GM23338 (cell line): ENCODE data around the gene MIPEP. TPM values are rescaled to one million over a fixed set of nuclear protein-coding genes. Genes with fewer than 3 reads are reported as not detected.

Experiments used
- ATAC-seq: fragments of 200-7000 bp; cut with Tn5 transposase; 3 replicates; pipeline ENCODE4 v1.9.1; 2020
- DNase-seq: peaks from one replicate; pipeline ENCODE4 v3.0.0-alpha.2; 2015; ENCODE audit warnings: low spot score
- H2AFZ ChIP-seq: fragments of 200-600 bp; sonication (generic); 2 replicates; pipeline ENCODE4 v1.8.0; 2016; ENCODE audit warnings: antibody characterized with exemption, mild to moderate bottlenecking, moderate library complexity
- H3F3A ChIP-seq: fragments of 200-600 bp; sonication (generic); replicated peaks from 2 replicates; pipeline ENCODE4 v1.8.0; 2017; ENCODE audit warnings: antibody characterized with exemption, mixed run types, low read depth
- H3K27ac ChIP-seq: fragments of 200-600 bp; sonication (generic); 2 replicates; pipeline ENCODE4 v1.6.1; 2016; ENCODE audit warnings: low read depth
- H3K27me3 ChIP-seq: fragments of 200-600 bp; sonication (generic); 2 replicates; pipeline ENCODE4 v1.8.0; 2016; ENCODE audit warnings: mild to moderate bottlenecking, mixed run types, moderate library complexity; ENCODE audit not compliant: insufficient read depth
- H3K36me3 ChIP-seq: fragments of 200-600 bp; sonication (generic); 2 replicates; pipeline ENCODE4 v1.8.0; 2016; ENCODE audit warnings: mild to moderate bottlenecking; ENCODE audit not compliant: insufficient read depth
- H3K4me1 ChIP-seq: fragments of 200-600 bp; sonication (generic); 2 replicates; pipeline ENCODE4 v1.8.0; 2016; ENCODE audit warnings: mild to moderate bottlenecking, moderate library complexity; ENCODE audit not compliant: insufficient read depth
- H3K4me2 ChIP-seq: fragments of 200-600 bp; sonication (generic); 2 replicates; pipeline ENCODE4 v1.7.1; 2017; ENCODE audit warnings: mixed run types
- H3K4me3 ChIP-seq: fragments of 200-600 bp; sonication (generic); 2 replicates; pipeline ENCODE4 v1.6.1; 2016; ENCODE audit warnings: mixed run types
- H3K79me2 ChIP-seq: fragments of 200-600 bp; sonication (generic); replicated peaks from 2 replicates; pipeline ENCODE4 v1.8.0; 2017; ENCODE audit warnings: mild to moderate bottlenecking; ENCODE audit not compliant: insufficient read depth
- H3K9me2 ChIP-seq: fragments of 200-600 bp; sonication (generic); 2 replicates; pipeline ENCODE4 v1.8.0; 2017; ENCODE audit not compliant: insufficient read depth
- H4K20me1 ChIP-seq: fragments of 200-600 bp; sonication (generic); replicated peaks from 2 replicates; pipeline ENCODE4 v1.8.0; 2017; ENCODE audit warnings: mild to moderate bottlenecking; ENCODE audit not compliant: insufficient read depth
- H3K27ac Mint-ChIP-seq: 2 replicates; pipeline ENCODE4 v1.8.0; 2020; ENCODE audit warnings: inconsistent platforms, mild to moderate bottlenecking, moderate library complexity, mixed read lengths
- H3K27me3 Mint-ChIP-seq: 3 replicates; pipeline ENCODE4 v1.8.0; 2022; ENCODE audit warnings: low read depth, mild to moderate bottlenecking, moderate library complexity, mixed read lengths, inconsistent platforms; ENCODE audit not compliant: insufficient read depth, poor library complexity
- H3K36me3 Mint-ChIP-seq: 3 replicates; pipeline ENCODE4 v1.8.0; 2021; ENCODE audit warnings: low read depth, mild to moderate bottlenecking, inconsistent platforms, moderate library complexity, mixed read lengths
- H3K4me1 Mint-ChIP-seq: 3 replicates; pipeline ENCODE4 v1.8.0; 2020; ENCODE audit warnings: mild to moderate bottlenecking, inconsistent platforms, mixed read lengths
- H3K4me3 Mint-ChIP-seq: 3 replicates; pipeline ENCODE4 v1.8.0; 2021; ENCODE audit warnings: moderate library complexity, mild to moderate bottlenecking, inconsistent platforms, mixed read lengths
- H3K9me3 Mint-ChIP-seq: 3 replicates; pipeline ENCODE4 v1.8.0; 2020; ENCODE audit warnings: moderate library complexity, mild to moderate bottlenecking, inconsistent platforms, mixed read lengths
- CREB1 ChIP-seq: fragments of 250-450 bp; sonication (Bioruptor Pico); IDR thresholded peaks from 2 replicates; pipeline ENCODE4 v1.5.0; 2020; ENCODE audit warnings: low read depth, mild to moderate bottlenecking, moderate library complexity
- CTCF ChIP-seq, 2 experiments: fragments of 200-600 bp in 1 of 2; sonication (generic) in 1 of 2; conservative IDR thresholded peaks; 2 replicates each; pipeline versions ENCODE4 v1.5.1 to v1.6.1; 2016 to 2017; ENCODE audit warnings: antibody characterized with exemption in 2 of 2, low read depth in 2 of 2, mild to moderate bottlenecking in 2 of 2, moderate library complexity in 1 of 2
- EZH2 ChIP-seq: fragments of 200-600 bp; sonication (generic); IDR thresholded peaks from one replicate; pipeline ENCODE4 v1.8.0; 2017; ENCODE audit warnings: antibody characterized with exemption, mild to moderate bottlenecking, low read depth; ENCODE audit not compliant: unreplicated experiment
- EZH2phosphoT487 ChIP-seq: fragments of 200-600 bp; sonication (generic); IDR thresholded peaks from one replicate; pipeline ENCODE4 v1.8.1; 2018; ENCODE audit warnings: antibody characterized with exemption; ENCODE audit not compliant: unreplicated experiment
- JUNB ChIP-seq: IDR thresholded peaks from one replicate; pipeline ENCODE4 v1.6.1; 2016; ENCODE audit warnings: antibody characterized with exemption; ENCODE audit not compliant: unreplicated experiment
- NANOG ChIP-seq: IDR thresholded peaks from 2 replicates; pipeline ENCODE4 v1.6.1; 2016; ENCODE audit warnings: antibody characterized with exemption, borderline replicate concordance
- ZNF114 ChIP-seq: fragments of 250-450 bp; sonication (Bioruptor Pico); IDR thresholded peaks from 2 replicates; pipeline ENCODE4 v1.5.0; 2020; ENCODE audit warnings: mild to moderate bottlenecking, moderate library complexity
- ZNF331 ChIP-seq: fragments of 250-450 bp; sonication (Bioruptor Pico); IDR thresholded peaks from 2 replicates; pipeline ENCODE4 v1.5.0; 2020; ENCODE audit warnings: low read depth, mild to moderate bottlenecking, moderate library complexity
- ZNF462 ChIP-seq: fragments of 250-450 bp; sonication (Bioruptor Pico); IDR thresholded peaks from 2 replicates; pipeline ENCODE4 v1.5.0; 2020; ENCODE audit warnings: mild to moderate bottlenecking, moderate library complexity
- polyA plus RNA-seq: library from polyadenylated mRNA; unstranded; fragments of >200 nt; fragmentation: Nextera tagmentation; extraction: Ambion mirVana; gene quantifications from 2 replicates; pipeline ENCODE4 v1.2.1, GENCODE V29; 2016
- total RNA-seq: library from RNA; depleted of rRNA; stranded (reverse); fragments of >200 nt; shearing (Covaris generic); gene quantifications from 2 replicates; pipeline ENCODE4 v1.2.3, GENCODE V29; 2014

MIPEP gene
- total and polyA plus RNA-seq, 2 experiments from 2014 or later, result 20.8 to 22.5 TPM

GRCh38 chr13:23730251-23730650 lies 158.9 kb downstream of the MIPEP start:
- Histone ChIP-seq H3K36me3 (no peaks in the 10 kb centered on the region), H3K79me2 (no peaks in the 10 kb centered on the region), H3F3A (no peaks in the 10 kb centered on the region), H3K4me3 (no peak overlapping the region), H3K4me1 (peaks cover 7% of the 10 kb centered on the region; the same call in 1 of the 2 replicates), H3K27ac (no peak overlapping the region), H3K4me2 (no peak overlapping the region), H4K20me1 (no peaks in the 10 kb centered on the region), H3K27me3 (no peaks in the 10 kb centered on the region), H2AFZ (no peak overlapping the region), H3K9me2 (no peaks in the 10 kb centered on the region; the same call in none of the 2 replicates)
- DNase-seq (no peak), ATAC-seq (no peak)
- peaks cover 1% of the 10 kb centered on the region for H3K27me3 Mint-ChIP-seq
- peaks cover 10% of the 10 kb centered on the region for H3K4me1 Mint-ChIP-seq
- no peaks in the 10 kb centered on the region; the same call in 2 of the 3 replicates for H3K36me3 Mint-ChIP-seq
- H3K9me3 Mint-ChIP-seq, result no peaks in the 10 kb centered on the region
- no peak overlapping the region for H3K4me3 Mint-ChIP-seq
- no peak overlapping the region for H3K27ac Mint-ChIP-seq
- TF ChIP-seq NANOG (no peak), ZNF114 (no peak), ZNF462 (no peak), EZH2 (no peak), JUNB (no peak), ZNF331 (no peak), CREB1 (CRISPR knock-in tag) (no peak), EZH2phosphoT487 (no peak), CTCF (conservative IDR thresholded peaks at IDR 0.05; ENCODE audit: low read depth in 2 of 2) (no peak)
